ENCODE measurements around the gene ZMIZ2.
A peak's percentile ranks its signal among the peaks of the same experiment; 100 is the strongest.

The ZMIZ2 gene

DNA sequence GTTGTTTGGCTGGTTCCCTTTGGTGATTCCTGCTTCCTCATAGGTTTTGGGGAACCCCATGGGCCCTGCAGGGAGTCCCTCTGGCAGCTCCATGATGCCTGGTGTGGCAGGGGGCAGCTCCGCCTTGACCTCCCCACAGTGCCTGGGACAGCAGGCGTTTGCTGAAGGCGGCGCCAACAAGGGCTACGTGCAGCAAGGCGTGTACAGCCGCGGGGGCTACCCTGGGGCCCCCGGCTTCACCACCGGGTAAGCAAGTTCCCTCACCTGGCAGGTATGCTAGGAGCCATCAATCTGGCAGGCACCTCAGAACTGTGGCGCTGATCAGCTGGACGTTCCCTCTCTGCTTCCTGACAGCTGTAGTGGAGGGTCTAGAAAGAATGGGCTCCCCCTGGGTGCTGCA is 8.3 kb downstream of the ZMIZ2 start:
- no peak for DNase-seq

GRCh38 chr7:44757311-44757710 is 8.7 kb downstream of the ZMIZ2 start:
- no peak for DNase-seq

GRCh38 chr7:44757739-44758138 is 9.1 kb downstream of the ZMIZ2 start:
- DNase-seq, result no peak

- DNase-seq, result no peak
Measured at GRCh38 chr7:44759246-44759645, 10.6 kb downstream of the ZMIZ2 start.

DNA sequence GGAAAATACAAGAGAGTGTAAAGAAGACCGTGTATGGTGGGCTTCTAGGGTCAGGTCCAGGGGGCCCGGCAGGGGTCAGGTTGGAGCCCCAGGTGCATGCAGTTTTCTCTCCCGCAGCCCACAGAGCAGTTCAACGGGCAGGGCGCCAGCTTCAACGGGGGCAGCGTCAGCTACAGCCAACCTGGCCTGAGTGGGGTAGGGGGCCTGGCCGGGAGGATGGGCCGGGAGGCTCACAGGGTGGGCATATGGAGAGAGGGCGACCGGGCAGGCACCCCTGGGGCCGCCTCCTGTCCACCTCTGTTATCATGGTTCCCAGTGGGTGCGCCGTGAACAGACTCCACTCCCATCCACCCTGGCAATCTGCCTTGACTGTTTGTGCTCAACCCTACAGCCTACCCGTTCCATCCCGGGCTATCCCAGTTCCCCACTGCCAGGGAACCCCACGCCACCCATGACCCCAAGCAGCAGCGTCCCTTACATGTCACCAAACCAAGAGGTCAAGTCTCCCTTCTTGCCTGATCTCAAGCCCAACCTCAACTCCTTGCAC is 11.5 kb downstream of the ZMIZ2 start:
- no peak for DNase-seq

DNA sequence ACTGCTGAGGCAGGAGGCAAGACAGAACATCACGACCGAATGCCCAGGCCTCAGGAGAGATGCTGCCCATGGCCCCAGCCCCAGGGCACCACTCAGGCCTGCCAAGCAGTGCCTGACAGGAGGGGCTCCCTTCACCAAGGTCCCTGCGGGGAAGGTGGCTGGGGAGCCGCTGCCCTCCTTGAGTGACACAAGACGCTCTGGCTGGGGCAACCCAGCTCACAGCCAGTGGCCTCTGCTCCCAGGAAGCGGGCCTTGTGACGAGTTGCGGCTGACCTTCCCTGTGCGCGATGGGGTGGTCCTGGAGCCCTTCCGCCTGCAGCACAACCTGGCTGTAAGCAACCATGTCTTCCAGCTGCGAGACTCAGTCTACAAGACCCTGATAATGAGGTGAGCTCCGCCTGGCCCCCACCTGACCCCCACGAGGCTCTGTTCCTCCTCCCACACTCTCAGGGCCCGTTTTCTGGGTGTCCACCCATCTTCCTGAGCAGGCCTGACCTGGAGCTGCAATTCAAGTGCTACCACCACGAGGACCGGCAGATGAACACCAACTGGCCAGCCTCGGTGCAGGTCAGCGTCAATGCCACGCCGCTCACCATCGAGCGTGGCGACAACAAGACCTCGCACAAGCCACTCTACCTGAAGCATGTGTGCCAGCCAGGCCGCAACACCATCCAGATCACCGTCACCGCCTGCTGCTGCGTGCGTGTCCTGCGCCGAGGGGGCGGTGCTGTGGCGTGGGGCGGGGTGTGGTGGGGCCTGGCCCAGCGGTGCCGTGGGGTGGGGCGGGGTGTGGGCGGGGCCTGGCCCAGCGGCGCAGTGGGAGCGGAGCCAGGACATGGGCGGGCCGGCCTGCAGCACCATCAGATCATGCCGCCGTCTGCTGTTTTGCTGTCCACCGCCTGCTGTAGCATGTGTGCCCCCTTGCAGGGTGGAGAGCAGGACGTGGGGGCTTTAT is 12.8 kb downstream of the ZMIZ2 start:
- DNase-seq, result no peak

- DNase-seq, result no peak
Measured at GRCh38 chr7:44762300-44762699, 13.7 kb downstream of the ZMIZ2 start.

- no peak for DNase-seq
Measured at GRCh38 chr7:44762726-44763522, 14.3 kb downstream of the ZMIZ2 start.

DNA sequence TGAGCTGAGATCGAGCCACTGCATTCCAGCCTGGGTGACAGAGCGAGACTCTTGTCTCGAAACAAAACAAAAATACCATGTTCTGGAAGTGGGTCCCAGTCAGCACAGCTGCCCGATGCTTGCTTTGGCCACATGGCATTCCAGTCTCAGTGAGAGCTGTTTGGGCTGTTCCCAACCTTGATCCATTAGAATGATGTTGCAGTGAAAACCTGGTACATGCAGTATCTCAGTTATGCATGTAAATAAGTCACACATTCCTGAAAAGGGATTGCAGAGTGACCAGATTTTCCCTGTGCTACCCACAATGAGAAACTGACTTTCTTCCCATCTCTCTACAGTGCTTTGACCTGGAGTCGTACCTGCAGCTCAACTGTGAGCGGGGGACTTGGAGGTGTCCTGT is 15.4 kb downstream of the ZMIZ2 start:
- no peak for DNase-seq

GRCh38 chr7:44764665-44765578 is 16.3 kb downstream of the ZMIZ2 start:
- DNase-seq, result no peak

DNA sequence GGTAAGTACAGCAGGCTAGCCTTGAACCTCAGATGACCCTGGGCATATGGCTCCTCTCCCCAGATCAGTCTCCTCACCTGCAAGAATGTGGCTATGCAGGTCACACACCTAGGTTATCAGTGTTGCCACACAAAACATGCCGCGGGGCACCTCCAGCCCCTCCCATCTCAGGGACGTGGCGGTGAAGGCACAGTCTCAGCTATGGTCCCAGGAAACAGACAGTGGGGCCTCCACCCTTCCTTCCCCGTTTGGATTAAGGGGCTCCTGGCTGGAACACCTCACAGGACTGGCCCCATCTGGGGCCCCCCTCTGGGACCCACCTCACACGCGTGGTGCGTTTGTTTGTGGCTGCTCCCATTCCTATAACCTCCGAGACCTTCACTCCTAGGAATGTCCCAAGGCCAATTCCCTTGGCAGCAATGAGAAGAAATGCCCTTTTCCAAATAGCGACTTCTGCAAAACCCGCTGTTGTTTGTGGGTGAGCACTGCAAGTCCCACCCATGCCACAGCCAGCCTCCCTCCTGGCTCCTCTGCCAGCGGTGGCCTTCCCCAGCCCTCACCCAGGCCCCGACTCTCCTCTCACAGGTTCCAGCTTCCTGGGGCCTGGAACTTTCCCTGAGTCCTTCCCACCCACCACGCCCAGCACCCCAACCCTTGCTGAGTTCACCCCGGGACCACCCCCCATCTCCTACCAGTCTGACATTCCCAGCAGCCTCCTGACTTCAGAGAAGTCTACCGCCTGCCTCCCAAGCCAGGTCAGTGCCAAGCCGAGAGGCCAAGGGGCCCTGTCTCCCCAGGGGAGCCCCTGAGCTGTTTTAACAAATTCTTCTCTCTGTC is 17.1 kb downstream of the ZMIZ2 start:
- no peak for DNase-seq

DNA sequence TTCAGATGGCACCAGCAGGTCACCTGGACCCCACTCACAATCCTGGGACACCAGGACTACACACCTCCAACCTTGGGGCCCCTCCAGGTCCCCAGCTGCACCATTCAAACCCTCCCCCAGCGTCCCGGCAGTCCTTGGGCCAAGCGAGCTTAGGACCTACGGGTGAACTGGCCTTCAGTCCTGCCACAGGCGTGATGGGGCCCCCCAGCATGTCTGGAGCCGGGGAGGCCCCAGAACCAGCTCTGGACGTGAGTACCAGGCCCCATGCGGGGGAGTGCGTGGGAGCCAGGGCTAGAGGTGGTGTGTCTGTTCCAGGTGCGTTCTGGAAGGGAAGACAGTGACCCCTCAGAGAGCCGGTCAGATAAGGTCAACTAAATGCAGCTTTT is 17.8 kb downstream of the ZMIZ2 start:
- DNase-seq, result no peak

GRCh38 chr7:44767134-44767911 is 18.7 kb downstream of the ZMIZ2 start:
- no peak for DNase-seq

- DNase-seq, result peak; percentile 3
Measured at GRCh38 chr7:44767912-44768627, 19.4 kb downstream of the ZMIZ2 start.

GRCh38 chr7:44768628-44769371 is 20.2 kb downstream of the ZMIZ2 start:
- DNase-seq, result no peak

DNA sequence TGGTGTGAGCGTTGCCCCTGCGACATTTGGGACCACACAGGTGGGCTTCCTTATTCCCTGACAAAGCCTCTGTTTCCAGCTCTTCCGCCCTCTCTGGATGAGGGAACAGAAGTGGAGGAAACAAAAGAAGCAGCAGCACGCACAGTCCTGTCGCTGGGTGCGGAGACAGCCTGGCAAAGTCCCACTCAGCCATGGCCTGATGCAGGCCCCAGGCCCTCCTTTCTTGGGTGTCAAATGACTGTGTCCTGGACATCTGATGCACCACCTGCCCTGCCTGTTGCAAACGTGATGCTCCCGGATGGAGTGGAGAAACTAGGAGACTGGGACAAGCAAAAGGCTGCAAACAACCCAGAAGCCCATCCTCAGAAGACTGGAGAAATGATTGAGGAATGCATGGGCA is 20.7 kb downstream of the ZMIZ2 start:
- DNase-seq, result no peak

DNA sequence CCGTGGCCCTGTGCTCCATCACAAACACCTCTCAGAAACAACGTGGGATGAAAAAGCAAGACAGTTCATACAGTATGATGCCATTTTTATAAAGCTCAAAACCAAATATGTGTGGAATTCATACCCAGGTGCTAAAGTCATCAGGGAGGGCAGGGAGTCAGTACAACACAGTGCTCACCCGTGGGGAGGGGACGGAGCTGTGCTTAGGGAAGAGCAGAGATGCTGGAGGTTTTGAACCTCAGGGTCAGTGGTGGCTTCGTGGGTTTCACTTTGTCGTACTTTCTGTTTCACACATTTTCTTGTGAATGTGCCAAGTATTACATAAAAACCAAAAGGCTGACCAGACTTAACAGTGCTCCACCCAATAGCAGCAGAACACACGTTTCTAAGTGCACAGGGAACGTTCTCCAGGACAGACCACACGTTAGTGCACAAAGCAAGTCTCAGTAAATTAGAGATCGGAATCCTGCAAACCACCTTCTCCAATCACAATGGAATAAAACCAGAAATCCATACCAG is 21.2 kb downstream of the ZMIZ2 start:
- no peak for DNase-seq

DNA sequence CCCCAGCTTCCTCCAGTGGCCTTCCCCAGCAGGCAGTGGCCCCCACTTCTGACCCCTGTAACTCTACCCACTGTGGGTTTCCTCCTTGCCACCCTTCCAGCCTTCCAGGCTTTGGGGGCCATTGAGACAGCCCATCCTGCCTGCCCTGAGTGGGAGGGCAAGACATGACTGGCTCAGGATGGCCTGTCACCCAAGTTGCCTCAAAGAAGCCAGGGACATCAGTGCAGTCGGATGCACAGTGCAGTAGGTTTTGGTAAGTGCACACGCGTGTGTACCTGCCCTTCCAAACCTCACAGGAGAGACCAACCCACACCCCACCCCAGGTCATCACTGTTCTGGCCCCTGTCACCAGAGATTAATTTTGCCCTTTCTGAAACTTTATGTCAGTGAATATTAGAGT is 22.7 kb downstream of the ZMIZ2 start:
- DNase-seq, result no peak

- DNase-seq, result no peak
Measured at GRCh38 chr7:44772440-44772839, 23.8 kb downstream of the ZMIZ2 start.
